ENCODE data around the gene CASP14.

The CASP14 gene

DNA sequence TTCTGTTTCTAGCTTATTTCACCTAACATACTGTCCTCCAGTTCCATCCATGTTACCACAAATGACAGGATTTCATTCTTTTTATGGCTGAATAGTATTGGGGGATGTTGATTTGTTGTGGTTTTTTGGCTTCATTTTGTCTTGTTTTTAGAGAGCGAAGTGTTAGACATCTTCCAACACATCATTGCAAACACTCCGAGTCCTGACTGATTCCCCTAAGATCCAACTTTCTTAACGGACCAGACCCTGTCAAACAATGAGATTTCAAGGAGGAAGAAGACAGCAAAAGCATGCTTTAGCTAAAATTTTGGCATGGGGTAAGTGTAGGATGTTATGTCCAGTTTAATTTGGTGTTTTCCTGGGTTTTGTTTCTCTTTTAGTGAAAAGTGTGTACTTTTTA lies 3.8 kb upstream of the CASP14 start:
- H3K4me3 ChIP-seq (replicated peaks; ENCODE audit: insufficient read depth, low read length) = no peak overlapping the region
- no peaks in the 10 kb centered on the region for H3K27me3 ChIP-seq (ENCODE audit: insufficient read depth, poor library complexity, severe bottlenecking)
- H3K27ac ChIP-seq (replicated peaks) = no peak overlapping the region
- TF ChIP-seq, protein P1, sequence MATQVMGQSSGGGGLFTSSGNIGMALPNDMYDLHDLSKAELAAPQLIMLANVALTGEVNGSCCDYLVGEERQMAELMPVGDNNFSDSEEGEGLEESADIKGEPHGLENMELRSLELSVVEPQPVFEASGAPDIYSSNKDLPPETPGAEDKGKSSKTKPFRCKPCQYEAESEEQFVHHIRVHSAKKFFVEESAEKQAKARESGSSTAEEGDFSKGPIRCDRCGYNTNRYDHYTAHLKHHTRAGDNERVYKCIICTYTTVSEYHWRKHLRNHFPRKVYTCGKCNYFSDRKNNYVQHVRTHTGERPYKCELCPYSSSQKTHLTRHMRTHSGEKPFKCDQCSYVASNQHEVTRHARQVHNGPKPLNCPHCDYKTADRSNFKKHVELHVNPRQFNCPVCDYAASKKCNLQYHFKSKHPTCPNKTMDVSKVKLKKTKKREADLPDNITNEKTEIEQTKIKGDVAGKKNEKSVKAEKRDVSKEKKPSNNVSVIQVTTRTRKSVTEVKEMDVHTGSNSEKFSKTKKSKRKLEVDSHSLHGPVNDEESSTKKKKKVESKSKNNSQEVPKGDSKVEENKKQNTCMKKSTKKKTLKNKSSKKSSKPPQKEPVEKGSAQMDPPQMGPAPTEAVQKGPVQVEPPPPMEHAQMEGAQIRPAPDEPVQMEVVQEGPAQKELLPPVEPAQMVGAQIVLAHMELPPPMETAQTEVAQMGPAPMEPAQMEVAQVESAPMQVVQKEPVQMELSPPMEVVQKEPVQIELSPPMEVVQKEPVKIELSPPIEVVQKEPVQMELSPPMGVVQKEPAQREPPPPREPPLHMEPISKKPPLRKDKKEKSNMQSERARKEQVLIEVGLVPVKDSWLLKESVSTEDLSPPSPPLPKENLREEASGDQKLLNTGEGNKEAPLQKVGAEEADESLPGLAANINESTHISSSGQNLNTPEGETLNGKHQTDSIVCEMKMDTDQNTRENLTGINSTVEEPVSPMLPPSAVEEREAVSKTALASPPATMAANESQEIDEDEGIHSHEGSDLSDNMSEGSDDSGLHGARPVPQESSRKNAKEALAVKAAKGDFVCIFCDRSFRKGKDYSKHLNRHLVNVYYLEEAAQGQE (IDR thresholded peaks at IDR 0.05; ENCODE audit: insufficient replicate concordance, low read depth) = no peak
- TF ChIP-seq, protein P2, sequence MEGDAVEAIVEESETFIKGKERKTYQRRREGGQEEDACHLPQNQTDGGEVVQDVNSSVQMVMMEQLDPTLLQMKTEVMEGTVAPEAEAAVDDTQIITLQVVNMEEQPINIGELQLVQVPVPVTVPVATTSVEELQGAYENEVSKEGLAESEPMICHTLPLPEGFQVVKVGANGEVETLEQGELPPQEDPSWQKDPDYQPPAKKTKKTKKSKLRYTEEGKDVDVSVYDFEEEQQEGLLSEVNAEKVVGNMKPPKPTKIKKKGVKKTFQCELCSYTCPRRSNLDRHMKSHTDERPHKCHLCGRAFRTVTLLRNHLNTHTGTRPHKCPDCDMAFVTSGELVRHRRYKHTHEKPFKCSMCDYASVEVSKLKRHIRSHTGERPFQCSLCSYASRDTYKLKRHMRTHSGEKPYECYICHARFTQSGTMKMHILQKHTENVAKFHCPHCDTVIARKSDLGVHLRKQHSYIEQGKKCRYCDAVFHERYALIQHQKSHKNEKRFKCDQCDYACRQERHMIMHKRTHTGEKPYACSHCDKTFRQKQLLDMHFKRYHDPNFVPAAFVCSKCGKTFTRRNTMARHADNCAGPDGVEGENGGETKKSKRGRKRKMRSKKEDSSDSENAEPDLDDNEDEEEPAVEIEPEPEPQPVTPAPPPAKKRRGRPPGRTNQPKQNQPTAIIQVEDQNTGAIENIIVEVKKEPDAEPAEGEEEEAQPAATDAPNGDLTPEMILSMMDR (IDR thresholded peaks at IDR 0.05; ENCODE audit: insufficient read depth, low read length) = no peak
- TF ChIP-seq GABPA (IDR thresholded peaks at IDR 0.05; ENCODE audit: low read depth) (no peak), SPI1 (IDR thresholded peaks at IDR 0.05; ENCODE audit: borderline replicate concordance, low read depth) (no peak), POLR2AphosphoS5 (IDR thresholded peaks at IDR 0.05; ENCODE audit: low read depth) (no peak)
- DNase-seq (ENCODE audit: low read depth in 1 of 2, low spot score in 1 of 2) = no peak

DNA sequence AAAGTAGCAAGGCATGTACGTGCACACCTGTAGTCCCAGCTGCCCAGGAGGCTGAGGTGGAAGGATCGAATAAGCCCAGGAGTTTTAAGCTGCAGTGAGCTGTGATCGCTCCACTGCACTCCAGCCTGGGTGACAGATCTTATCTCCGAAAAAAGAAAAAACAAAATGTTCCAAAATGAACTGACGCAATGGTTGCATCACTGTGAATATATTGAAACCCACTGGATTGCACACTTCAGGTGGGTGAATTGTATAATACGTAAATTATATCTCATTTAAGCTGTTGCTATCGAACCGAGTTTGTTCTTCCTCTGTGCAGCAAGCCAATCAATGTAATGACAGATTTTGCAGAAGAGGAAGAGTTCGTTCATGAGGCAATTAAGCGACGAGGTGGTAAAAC lies 1.6 kb upstream of the CASP14 start:
- no peak overlapping the region for H3K27ac ChIP-seq (replicated peaks)
- TF ChIP-seq, protein P2 (IDR thresholded peaks at IDR 0.05; ENCODE audit: insufficient read depth, low read length) = no peak
- TF ChIP-seq GABPA (IDR thresholded peaks at IDR 0.05; ENCODE audit: low read depth) (no peak), POLR2AphosphoS5 (IDR thresholded peaks at IDR 0.05; ENCODE audit: low read depth) (no peak), SPI1 (IDR thresholded peaks at IDR 0.05; ENCODE audit: borderline replicate concordance, low read depth) (no peak)
- TF ChIP-seq, protein P1 (IDR thresholded peaks at IDR 0.05; ENCODE audit: insufficient replicate concordance, low read depth) = no peak
- no peaks in the 10 kb centered on the region for H3K27me3 ChIP-seq (ENCODE audit: insufficient read depth, poor library complexity, severe bottlenecking)
- DNase-seq (ENCODE audit: low read depth in 1 of 2, low spot score in 1 of 2) = no peak
- H3K4me3 ChIP-seq (replicated peaks; ENCODE audit: insufficient read depth, low read length) = no peak overlapping the region

DNA sequence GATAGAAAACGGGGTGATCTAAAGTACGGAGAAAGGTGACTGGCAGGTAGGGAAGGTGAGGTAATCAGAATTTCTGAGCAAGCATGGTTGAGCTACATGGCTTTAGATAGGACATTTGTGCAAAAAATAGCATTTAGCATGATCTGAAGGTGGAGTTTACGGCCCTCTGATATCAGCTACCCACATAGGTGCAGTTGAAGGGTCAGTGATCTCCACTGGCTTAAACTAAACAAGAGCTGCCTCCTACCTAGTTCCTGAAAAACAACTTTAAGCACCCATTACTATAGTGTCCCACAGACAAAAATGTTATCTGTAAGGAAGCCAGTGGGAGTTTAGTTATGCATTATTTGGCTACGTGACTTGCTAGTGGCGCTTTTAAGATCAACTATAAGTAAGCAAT lies 1.2 kb upstream of the CASP14 start:
- Histone ChIP-seq H3K4me3 (replicated peaks; ENCODE audit: insufficient read depth, low read length) (no peak overlapping the region), H3K27ac (replicated peaks) (no peak overlapping the region), H3K27me3 (ENCODE audit: insufficient read depth, poor library complexity, severe bottlenecking) (no peaks in the 10 kb centered on the region)
- no peak for TF ChIP-seq POLR2AphosphoS5 (IDR thresholded peaks at IDR 0.05; ENCODE audit: low read depth)
- TF ChIP-seq, protein P1 (IDR thresholded peaks at IDR 0.05; ENCODE audit: insufficient replicate concordance, low read depth) = no peak
- TF ChIP-seq, protein P2 (IDR thresholded peaks at IDR 0.05; ENCODE audit: insufficient read depth, low read length) = no peak
- no peak for TF ChIP-seq GABPA (IDR thresholded peaks at IDR 0.05; ENCODE audit: low read depth)
- no peak for TF ChIP-seq SPI1 (IDR thresholded peaks at IDR 0.05; ENCODE audit: borderline replicate concordance, low read depth)
- DNase-seq (ENCODE audit: low read depth in 1 of 2, low spot score in 1 of 2) = no peak

Data from HL-60 (cell line).